VCaP (cell line): Measurements from ENCODE around the gene LRRC17.

Experiments used
- H3K27ac ChIP-seq: fragments of 450-650 bp; 2 replicates; pipeline ENCODE4 v1.5.1; 2017
- TF ChIP-seq, protein P1 (sequence below): fragments of 450-650 bp; conservative IDR thresholded peaks from 2 replicates; pipeline ENCODE4 v1.5.1; 2017; ENCODE audit warnings: mild to moderate bottlenecking, moderate library complexity

LRRC17 gene

DNA sequence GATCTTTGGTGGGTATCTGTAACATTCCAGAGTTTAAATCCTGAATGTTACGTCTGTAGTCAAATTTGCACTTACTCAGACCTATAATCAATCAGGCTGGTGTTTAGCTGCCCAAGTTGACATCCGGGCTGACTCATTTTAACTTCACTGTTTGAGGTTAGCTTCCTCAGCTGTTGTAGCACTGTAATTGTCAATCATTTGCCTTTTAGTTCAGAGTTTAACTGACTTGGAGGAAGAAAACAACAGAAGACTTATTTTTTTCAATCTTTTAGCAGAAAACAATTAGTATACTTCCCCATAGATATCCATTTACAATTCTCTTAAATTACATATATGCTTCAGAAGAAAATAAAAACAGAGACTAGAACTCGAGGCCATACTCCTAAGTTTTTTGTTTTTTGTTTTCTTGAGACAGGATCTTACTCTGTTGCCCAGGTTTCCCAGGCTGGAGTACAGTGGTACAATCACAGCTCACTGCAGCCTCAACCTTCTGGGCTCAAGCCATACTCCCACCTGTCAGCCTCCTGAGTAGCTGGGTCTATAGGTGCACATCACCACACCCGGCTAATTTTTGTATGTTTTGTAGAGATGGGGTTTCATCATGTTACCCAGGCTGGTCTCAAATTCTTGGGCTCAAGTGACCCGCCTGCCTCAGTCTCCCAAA is 38.5 kb upstream of the LRRC17 start:
- no peak overlapping the region for H3K27ac ChIP-seq
- TF ChIP-seq, protein P1, sequence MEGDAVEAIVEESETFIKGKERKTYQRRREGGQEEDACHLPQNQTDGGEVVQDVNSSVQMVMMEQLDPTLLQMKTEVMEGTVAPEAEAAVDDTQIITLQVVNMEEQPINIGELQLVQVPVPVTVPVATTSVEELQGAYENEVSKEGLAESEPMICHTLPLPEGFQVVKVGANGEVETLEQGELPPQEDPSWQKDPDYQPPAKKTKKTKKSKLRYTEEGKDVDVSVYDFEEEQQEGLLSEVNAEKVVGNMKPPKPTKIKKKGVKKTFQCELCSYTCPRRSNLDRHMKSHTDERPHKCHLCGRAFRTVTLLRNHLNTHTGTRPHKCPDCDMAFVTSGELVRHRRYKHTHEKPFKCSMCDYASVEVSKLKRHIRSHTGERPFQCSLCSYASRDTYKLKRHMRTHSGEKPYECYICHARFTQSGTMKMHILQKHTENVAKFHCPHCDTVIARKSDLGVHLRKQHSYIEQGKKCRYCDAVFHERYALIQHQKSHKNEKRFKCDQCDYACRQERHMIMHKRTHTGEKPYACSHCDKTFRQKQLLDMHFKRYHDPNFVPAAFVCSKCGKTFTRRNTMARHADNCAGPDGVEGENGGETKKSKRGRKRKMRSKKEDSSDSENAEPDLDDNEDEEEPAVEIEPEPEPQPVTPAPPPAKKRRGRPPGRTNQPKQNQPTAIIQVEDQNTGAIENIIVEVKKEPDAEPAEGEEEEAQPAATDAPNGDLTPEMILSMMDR: no peak

DNA sequence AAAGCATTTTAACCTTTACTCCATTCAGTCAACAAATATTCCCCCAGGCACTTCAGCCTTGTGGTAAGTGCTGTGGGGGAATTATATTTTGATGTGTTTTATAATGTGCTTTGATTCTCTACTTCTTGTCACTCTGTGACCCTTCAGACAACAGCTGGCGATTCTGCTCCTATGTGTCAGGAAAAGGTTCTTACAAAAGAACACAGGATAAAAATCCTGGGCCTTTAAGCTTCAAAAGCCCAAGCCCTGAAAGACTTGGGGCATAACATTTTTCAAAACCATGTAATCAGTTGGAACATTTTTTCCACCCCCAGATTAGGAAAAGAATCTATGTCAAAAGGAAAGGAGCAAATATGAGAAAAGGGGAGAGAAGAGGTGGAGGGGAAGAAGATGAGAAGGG is 37.8 kb upstream of the LRRC17 start:
- TF ChIP-seq, protein P1: no peak

DNA sequence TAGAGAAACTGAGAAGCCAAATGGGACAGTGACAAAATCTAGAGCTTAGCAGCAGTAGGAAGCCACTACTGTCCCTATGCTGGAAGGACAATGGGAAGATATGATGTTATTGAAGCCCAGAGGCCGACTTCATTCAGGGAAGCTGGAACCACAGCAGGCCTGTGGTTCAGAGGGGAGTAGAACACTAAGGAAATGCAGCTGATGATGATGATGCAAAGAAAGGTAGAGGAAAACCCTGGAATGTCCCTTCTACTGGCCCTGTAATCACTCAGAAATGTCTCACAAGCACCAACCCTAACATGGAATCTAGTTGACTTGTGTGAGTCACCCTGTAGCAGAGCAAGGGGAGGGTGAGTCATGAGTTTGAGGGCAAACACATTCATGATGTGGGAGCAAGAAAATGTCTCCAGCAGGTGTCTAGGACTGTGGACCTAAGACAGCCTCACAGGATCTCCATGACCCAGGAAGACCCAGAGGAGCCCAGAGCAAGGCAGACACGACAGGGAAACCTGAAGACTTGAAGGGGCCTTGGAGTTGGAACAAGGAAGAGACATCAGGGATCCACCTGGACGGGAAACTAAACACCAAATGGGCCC is 37.0 kb upstream of the LRRC17 start:
- H3K27ac ChIP-seq: no peak overlapping the region

More for the DNA sequence above, 37.8 kb upstream of the LRRC17 start:
- no peak overlapping the region for H3K27ac ChIP-seq

DNA sequence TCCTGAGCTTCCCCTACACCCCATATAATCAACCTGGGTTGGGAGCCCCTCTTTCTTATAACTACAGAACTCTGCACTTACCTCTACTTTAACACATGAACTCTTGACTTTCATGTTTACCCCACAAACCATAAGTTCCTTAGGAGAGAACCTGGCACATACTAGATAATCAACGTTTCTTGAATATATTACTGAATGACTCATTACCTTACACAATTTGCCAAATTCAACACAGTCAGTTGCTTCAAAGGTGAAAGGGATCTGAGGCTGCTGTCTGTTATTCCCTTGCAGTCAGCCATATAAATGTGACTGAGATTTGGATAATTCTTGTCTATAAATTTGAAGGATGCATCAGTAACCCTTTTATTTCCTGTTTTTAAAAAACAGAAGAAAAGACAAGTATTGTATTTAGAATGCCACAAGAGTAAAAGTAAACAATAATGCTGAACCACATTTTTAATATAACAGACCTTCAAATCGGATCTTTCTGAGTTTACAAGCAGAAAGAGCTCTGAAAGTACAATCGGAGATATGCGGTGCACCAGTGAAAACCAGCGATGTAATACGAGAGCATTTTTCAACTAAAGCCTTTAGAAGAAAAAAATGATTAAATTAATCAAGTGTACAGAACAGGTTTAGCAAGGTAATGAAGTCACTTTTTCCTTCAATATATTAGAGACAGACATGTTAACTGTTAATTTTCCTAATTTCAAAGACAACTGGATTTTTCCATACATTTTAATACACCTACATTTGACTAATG is 29.5 kb upstream of the LRRC17 start:
- TF ChIP-seq, protein P1: no peak
- peak overlapping the region; percentile 4; the same call in 1 of the 2 replicates for H3K27ac ChIP-seq

More for the DNA sequence above, 37.0 kb upstream of the LRRC17 start:
- TF ChIP-seq, protein P1: no peak

DNA sequence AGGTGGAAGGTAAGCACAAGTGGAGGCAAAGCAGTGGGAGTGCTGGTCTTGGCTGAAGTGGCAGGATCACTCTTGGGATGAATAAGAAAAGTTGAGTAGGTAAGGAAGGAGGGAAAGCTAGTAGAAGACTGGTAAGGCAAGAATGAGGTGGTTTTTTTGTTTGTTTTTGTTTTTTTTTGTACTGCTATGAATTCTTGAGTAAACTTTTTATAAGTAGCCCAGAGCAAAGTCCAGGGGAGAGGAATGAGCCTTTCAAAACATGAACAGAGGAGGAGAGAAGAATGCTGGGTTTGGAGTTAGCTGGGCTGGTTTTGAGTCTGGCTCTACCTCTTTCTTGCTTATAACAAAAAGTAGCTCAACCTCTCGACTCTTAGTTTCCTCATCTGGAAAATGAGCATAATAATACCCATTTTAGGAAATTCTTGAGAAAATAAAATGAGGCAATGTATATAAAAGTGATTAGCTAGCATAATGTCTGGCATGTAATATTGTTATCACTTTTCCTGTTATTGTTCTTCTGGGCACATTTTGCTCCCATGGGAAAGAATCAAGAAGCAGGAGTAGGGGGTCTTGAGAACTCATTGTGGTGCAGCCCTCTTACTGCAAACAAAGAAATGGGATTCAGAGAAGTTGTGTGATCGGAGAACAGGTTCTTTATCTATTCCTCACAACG is 24.1 kb upstream of the LRRC17 start:
- H3K27ac ChIP-seq: no peak overlapping the region
- TF ChIP-seq, protein P1: no peak

DNA sequence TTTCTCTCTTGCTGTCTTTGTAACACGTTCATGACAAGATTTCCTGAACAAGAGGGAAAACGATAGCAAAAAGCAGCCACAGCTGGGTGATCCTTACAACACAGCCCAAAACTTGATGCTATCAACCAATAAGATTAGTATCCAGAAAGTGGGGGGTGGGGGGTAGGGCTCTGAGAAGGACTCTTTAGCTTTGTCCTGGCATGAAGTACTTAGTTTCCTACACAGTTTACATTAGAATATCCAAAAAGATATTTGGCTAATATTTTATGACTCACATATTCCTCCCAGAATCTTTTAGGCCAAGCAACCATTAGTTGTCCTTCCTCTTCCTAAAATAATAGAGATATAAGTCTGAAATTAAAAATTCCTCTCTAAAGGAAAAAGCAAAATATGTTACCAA is 22.9 kb upstream of the LRRC17 start:
- TF ChIP-seq, protein P1: no peak
- no peak overlapping the region for H3K27ac ChIP-seq
